ENCODE data around the gene KPNA2.
"Not testable (repeated sequence)": the region's sequence is repeated elsewhere in the genome, so short reads cannot be mapped to it uniquely, and the experiment has no call there.

The KPNA2 gene

DNA sequence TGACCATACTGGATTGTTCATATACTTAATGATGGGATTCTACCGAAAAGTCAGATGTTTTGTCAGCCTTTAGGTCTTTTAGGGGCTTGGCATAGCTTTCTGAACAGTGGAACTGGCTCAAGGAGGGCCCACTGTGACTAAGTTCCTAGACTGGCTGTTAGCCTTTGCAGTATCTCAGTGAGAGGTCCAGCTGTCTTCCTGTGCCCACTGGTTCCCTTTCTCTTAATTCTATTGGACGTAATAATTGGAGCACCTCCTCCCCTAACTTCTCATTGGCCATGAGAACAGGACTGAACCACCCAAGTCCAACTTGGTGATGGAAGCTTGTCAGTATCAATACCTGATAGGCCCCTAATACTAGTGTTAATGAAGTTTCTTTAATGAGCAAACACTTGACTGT, 13.5 kb downstream of the KPNA2 start:
- no peaks in the 10 kb centered on the region for H3K9me3 ChIP-seq (replicated peaks; ENCODE audit: insufficient read depth, low read length)
- no peaks in the 10 kb centered on the region for H3K79me2 ChIP-seq (ENCODE audit: low read length)
- H3K4me1 ChIP-seq (ENCODE audit: low read length), result no peaks in the 10 kb centered on the region
- H3F3A ChIP-seq (ENCODE audit: insufficient read depth, low read length), result peaks cover 22% of the 10 kb centered on the region
- H3K9me2 ChIP-seq (replicated peaks; ENCODE audit: insufficient read depth, low read length), result no peaks in the 10 kb centered on the region
- H3K27me3 ChIP-seq (replicated peaks; ENCODE audit: insufficient read depth, low read length), result no peaks in the 10 kb centered on the region
- H3K36me3 ChIP-seq (replicated peaks; ENCODE audit: insufficient read depth, low read length), result no peaks in the 10 kb centered on the region; the same call in 1 of the 2 replicates
- no peak overlapping the region for H3K27ac ChIP-seq (ENCODE audit: low read length)
- H3K4me2 ChIP-seq (ENCODE audit: low read depth, low read length), result no peak overlapping the region
- H3K4me3 ChIP-seq (ENCODE audit: low read length), result no peak overlapping the region
- H2AFZ ChIP-seq (ENCODE audit: low read length), result no peak overlapping the region
- DNase-seq, result no peak
- no peaks in the 10 kb centered on the region for H4K20me1 ChIP-seq (ENCODE audit: insufficient read depth, low read length)
- H3K9ac ChIP-seq (ENCODE audit: low read length), result no peak overlapping the region
- TF ChIP-seq EZH2 (optimal IDR thresholded peaks at IDR 0.05; ENCODE audit: low read depth, low read length) (no peak), EZH2phosphoT487 (IDR thresholded peaks at IDR 0.05; ENCODE audit: low read length) (no peak)
- TF ChIP-seq, protein P1, sequence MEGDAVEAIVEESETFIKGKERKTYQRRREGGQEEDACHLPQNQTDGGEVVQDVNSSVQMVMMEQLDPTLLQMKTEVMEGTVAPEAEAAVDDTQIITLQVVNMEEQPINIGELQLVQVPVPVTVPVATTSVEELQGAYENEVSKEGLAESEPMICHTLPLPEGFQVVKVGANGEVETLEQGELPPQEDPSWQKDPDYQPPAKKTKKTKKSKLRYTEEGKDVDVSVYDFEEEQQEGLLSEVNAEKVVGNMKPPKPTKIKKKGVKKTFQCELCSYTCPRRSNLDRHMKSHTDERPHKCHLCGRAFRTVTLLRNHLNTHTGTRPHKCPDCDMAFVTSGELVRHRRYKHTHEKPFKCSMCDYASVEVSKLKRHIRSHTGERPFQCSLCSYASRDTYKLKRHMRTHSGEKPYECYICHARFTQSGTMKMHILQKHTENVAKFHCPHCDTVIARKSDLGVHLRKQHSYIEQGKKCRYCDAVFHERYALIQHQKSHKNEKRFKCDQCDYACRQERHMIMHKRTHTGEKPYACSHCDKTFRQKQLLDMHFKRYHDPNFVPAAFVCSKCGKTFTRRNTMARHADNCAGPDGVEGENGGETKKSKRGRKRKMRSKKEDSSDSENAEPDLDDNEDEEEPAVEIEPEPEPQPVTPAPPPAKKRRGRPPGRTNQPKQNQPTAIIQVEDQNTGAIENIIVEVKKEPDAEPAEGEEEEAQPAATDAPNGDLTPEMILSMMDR (IDR thresholded peaks at IDR 0.05; ENCODE audit: low read length), result no peak

DNA sequence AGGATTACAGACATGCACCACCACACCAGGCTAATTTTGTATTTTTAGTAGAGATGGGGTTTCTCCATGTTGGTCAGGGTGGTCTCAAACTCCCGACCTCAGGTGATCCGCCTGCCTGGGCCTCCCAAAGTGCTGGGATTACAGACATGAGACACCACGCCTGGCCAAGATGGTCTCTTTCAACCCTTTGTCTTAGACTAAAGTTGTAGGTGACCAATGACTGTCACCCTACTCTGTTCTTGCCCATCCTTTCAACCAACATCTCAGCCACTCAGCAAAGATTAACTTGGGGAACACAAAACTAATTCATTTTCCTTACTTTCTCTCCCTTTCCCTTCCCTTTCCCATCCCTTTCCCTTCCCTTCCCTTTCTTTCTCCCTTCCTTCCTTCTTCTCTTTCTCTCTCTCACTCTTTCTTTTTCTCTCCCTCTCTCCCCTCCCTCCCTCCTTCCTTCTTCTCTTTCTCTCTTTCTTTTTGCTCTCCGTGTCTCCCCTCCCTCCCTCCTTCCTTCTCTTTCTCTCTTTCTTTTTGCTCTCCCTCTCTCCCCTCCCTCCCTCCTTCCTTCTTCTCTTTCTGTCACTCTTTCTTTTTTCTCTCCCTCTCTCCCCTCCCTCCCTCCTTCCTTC, 14.4 kb downstream of the KPNA2 start:
- H3K79me2 ChIP-seq (ENCODE audit: low read length); H3K9ac ChIP-seq (ENCODE audit: low read length); H3K9me2 ChIP-seq (replicated peaks; ENCODE audit: insufficient read depth, low read length); H3K4me1 ChIP-seq (ENCODE audit: low read length); H3K4me2 ChIP-seq (ENCODE audit: low read depth, low read length); H3K27ac ChIP-seq (ENCODE audit: low read length); H3K4me3 ChIP-seq (ENCODE audit: low read length); H3K36me3 ChIP-seq (replicated peaks; ENCODE audit: insufficient read depth, low read length); H3K27me3 ChIP-seq (replicated peaks; ENCODE audit: insufficient read depth, low read length); DNase-seq; H2AFZ ChIP-seq (ENCODE audit: low read length); H4K20me1 ChIP-seq (ENCODE audit: insufficient read depth, low read length); H3K9me3 ChIP-seq (replicated peaks; ENCODE audit: insufficient read depth, low read length): not testable (repeated sequence)
- peaks cover 22% of the 10 kb centered on the region for H3F3A ChIP-seq (ENCODE audit: insufficient read depth, low read length)

DNA sequence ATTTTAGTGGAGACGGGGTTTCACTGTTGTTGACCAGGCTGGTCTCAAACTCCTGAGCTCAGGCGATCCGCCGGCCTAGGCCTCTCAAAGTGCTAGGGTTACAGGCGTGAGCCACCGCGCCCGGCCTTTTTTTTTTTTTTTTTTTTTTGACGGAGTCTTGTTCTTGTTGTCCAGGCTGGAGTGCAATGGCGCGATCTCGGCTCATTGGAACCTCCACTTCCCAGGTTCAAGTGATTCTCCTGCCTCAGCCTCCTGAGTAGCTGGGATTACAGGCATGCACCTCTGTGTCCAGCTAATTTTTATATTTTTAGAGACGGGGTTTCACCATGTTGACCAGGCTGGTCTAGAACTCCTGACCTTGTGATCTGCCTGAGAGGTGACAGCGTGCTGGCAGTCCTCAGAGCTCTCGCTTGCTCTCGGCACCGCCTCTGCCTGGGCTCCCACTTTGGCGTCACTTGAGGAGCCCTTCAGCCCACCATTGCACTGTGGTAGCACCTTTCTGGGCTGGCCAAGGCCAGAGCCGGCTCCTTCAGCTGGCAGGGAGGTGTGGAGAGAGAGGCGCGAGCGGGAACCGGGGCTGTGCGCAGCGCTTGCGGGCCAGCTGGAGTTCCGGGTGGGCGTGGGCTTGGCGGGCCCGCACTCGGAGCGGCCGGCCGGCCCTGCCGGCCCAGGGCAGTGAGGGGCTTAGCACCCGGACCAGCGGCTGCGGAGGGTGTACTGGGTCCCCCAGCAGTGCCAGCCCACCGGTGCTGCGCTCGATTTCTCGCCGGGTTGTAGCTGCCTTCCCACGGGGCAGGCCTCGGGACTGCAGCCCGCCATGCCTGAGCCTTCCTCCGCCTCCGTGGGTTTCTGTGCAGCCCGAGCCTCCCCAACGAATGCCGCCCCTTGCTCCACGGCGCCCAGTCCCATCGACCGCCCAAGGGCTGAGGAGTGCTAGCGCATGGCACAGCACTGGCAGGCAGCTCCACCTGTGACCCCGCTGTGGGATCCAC, 16.1 kb downstream of the KPNA2 start:
- H2AFZ ChIP-seq (ENCODE audit: low read length); H3K36me3 ChIP-seq (replicated peaks; ENCODE audit: insufficient read depth, low read length); H3K4me1 ChIP-seq (ENCODE audit: low read length); H4K20me1 ChIP-seq (ENCODE audit: insufficient read depth, low read length); H3K4me2 ChIP-seq (ENCODE audit: low read depth, low read length); H3K9me2 ChIP-seq (replicated peaks; ENCODE audit: insufficient read depth, low read length); H3K4me3 ChIP-seq (ENCODE audit: low read length); H3K79me2 ChIP-seq (ENCODE audit: low read length); H3K9me3 ChIP-seq (replicated peaks; ENCODE audit: insufficient read depth, low read length); H3K9ac ChIP-seq (ENCODE audit: low read length); DNase-seq; H3K27me3 ChIP-seq (replicated peaks; ENCODE audit: insufficient read depth, low read length); H3K27ac ChIP-seq (ENCODE audit: low read length): not testable (repeated sequence)
- peaks cover 14% of the 10 kb centered on the region; the same call in 1 of the 2 replicates for H3F3A ChIP-seq (ENCODE audit: insufficient read depth, low read length)

DNA sequence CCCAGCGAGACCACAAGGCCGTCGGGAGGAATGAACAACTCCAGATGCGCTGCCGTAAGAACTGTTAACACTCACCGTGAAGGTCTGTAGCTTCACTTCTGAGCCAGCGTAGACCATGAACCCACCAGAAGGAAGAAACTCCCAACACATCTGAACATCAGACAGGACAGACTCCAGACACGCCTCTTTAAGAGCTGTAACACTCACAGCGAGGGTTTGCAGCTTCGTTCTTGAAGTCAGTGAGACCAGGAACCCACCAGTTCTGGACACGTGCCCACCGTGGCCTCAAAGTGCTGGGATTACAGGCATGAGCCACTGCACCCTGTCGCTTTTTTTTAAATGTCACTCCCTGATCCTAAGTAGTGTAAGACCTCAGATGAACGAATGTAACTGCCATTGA, 17.3 kb downstream of the KPNA2 start:
- no peak overlapping the region for H3K4me2 ChIP-seq (ENCODE audit: low read depth, low read length)

More for the DNA sequence above, 17.3 kb downstream of the KPNA2 start:
- TF ChIP-seq EZH2phosphoT487 (IDR thresholded peaks at IDR 0.05; ENCODE audit: low read length) (no peak), EZH2 (optimal IDR thresholded peaks at IDR 0.05; ENCODE audit: low read depth, low read length) (no peak)
- TF ChIP-seq, protein P1 (IDR thresholded peaks at IDR 0.05; ENCODE audit: low read length), result no peak
- Histone ChIP-seq H3F3A (ENCODE audit: insufficient read depth, low read length) (peaks cover 3% of the 10 kb centered on the region; the same call in 1 of the 2 replicates), H2AFZ (ENCODE audit: low read length) (no peak overlapping the region), H3K4me1 (ENCODE audit: low read length) (no peaks in the 10 kb centered on the region), H3K9me3 (replicated peaks; ENCODE audit: insufficient read depth, low read length) (no peaks in the 10 kb centered on the region), H3K27ac (ENCODE audit: low read length) (no peak overlapping the region), H3K9me2 (replicated peaks; ENCODE audit: insufficient read depth, low read length) (no peaks in the 10 kb centered on the region), H3K4me3 (ENCODE audit: low read length) (no peak overlapping the region), H4K20me1 (ENCODE audit: insufficient read depth, low read length) (no peaks in the 10 kb centered on the region), H3K27me3 (replicated peaks; ENCODE audit: insufficient read depth, low read length) (no peaks in the 10 kb centered on the region), H3K9ac (ENCODE audit: low read length) (no peak overlapping the region), H3K79me2 (ENCODE audit: low read length) (no peaks in the 10 kb centered on the region), H3K36me3 (replicated peaks; ENCODE audit: insufficient read depth, low read length) (no peaks in the 10 kb centered on the region)
- DNase-seq, result no peak

Measured in MM.1S (cell line).